Stimulated activated CD4-positive, alpha-beta T cell treated with anti-CD3 and anti-CD28 coated beads, TNF-alpha, amount 100 ng/mL, for 1 hour (primary cell): ENCODE results near the gene ABCG8.

Experiments used
- DNase-seq, 3 donors: peaks; one replicate each; pipeline ENCODE4 v3.0.0-alpha.2; 2020; ENCODE audit warnings: low read depth in 3 of 3, low spot score in 1 of 3

The ABCG8 gene

DNA sequence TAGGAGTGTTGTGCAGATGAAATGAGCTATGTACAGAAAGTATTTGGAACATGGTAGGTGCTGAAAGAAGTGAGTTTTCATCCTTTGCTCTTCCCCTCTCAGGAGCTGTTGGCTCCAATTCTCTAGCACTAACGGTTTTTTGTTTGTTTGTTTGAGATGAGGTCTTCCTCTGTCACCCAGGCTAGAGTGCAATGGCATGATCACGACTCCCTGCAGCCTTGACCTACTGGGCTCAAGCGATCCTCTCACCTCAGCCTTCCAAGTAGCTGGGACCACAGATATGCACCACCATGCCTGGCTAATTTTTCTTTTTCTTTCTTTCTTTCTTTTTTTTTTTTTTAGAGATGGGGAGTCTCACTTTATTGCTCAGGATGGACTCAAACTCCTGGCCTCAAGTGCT, 12.9 kb upstream of the ABCG8 start:
- no peak for DNase-seq

DNA sequence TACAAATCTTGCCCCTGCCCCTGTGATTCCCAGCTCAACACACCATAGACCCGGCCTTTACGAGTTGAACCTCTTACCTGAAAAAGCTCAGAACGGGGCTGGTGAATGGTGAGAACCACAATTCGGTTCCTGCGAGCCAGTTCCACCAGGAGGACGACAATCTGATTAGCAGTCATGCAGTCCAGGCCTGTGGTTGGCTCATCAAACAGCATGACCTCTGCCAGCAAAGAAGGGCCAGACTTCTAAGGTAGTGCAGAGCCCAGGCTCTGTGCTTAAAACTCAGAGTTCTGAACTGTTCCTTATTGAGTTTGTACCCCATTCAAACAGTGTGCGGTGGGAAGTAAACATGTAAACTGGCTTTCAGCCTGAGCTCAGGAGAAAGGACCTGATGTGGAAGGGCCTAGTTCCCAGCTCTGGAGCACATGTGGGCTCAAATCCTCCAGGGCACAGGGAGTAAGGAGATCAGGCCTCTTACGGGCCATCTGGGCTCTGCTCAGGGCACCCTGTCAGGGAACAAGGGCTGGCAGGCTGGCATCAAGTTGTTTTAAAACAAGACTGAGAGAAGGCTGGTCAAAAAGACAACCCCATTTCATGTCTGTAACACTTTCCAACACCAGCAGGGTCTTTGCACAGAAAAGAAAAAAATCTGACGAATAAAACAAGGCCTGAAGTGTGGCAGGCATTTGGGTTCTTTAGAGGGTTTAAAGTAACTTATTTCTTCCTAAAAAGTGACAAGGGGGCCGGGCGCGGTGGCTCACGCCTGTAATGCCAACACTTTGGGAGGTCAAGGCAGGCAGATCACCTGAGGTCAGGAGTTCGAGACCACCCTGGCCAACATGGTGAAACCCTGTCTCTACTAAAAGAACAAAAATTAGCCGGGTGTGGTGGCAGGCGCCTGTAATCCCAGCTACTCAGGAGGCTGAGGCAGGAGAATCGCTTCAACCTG, 12.2 kb upstream of the ABCG8 start:
- no peak for DNase-seq

DNA sequence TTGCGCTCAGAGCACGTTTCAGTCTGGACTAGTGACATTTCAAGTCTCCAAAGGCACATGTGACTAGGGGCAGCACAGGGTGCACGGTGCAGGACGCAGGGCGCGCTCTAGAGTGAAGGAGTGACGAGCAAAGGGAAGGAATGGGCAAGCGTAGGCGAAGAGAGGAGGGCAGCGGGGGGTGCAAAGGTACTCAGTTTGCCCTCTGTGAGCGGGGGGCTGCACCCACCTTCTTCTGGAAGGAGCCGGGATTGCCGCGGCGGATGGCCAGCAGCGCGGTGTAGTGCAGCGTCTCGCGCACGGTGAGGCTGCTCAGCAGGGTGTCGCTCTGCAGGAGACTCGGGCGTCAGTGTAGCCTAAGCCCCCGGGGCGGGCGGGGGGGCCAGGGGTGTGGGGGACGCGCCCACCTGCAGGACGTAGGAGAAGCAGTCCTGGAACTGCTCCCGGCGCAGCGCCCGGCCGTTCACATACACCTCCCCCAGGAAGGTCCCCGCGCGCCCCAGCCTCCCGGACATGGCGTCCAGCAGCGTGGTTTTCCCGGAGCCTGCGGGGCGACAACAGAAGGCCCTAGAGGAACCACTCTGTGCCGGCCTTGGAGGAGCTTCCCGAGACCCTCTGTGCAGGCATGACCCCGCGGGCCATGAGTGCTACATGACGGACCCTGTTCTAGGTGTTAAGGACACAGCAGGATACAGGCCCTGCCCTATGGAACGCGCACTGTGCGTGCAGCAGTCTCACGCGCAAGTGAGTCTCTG, 7.1 kb upstream of the ABCG8 start:
- DNase-seq = no peak

DNA sequence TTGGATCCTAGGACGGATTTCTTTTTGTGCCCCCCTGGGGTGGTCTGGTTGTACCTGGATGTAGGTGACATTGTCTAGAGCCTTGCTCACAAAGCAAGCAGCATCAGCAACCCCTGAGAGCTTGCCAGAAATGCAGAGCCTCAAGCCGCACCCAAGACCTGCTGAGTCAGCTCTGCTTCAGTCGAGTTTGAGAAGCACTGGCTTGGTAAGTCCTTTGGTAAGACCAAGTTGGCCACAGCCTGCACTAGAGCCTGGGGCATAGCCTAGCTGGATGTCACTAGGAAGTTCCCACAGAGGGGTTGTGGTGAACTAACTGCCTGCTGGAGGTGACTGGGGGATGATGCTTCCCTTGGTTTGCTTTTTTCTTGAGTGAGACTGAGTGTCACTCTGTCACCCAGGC, 6.3 kb upstream of the ABCG8 start:
- DNase-seq = no peak

DNA sequence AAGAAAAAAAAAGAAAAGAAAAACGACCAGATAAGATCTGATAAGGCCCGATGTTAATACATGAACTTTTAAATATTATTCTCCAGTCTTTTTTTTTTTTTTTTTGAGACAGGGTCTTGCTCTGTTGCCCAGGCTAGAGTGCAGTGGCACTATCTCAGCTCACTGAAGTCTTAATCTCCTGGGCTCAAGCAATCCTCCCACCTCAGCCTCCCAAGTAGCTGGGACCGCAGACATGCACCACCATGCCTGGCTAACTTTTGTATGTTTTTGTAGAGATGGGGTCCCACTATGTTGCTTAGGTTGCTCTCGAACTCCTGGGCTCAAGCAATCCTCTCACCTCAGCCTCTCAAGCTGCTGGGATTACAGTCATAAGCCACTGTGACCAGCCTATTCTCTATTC, 1.7 kb upstream of the ABCG8 start:
- DNase-seq = no peak

DNA sequence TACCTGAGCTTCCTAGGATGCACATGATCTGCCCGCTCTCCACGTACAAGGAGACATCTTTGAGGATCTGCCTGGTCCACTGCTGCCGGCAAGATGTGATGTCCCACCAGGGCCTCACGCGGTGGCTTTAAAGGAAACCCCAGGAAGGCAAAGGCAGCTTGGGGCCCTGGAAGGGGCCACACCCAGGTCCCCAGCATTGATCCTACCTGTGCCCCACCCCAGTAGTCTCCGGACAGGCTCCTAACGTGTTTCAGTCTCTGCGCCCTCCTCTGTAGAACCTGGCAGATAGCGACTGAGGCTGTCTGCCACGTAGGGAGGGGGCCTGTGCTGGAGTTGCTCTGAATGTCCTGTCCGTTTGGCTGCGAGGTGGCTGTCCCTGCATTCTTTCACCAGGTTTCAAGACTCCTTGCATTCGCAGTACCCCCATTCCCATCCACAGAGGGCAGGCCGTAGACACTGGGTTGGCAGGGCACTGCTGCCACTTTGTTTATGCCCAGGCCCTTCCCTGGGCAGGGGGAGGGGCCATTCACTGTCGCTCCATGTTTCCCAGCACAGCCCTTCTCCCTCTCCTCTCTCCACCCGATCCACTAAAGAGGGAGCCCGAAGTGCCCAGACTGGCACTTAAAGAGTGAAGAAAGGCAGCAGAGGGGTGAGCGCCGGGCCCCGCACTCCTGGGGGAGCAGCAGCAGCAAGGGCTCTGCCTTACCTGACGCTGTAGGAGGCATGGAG, 776 bp upstream of the ABCG8 start:
- DNase-seq = no peak

DNA sequence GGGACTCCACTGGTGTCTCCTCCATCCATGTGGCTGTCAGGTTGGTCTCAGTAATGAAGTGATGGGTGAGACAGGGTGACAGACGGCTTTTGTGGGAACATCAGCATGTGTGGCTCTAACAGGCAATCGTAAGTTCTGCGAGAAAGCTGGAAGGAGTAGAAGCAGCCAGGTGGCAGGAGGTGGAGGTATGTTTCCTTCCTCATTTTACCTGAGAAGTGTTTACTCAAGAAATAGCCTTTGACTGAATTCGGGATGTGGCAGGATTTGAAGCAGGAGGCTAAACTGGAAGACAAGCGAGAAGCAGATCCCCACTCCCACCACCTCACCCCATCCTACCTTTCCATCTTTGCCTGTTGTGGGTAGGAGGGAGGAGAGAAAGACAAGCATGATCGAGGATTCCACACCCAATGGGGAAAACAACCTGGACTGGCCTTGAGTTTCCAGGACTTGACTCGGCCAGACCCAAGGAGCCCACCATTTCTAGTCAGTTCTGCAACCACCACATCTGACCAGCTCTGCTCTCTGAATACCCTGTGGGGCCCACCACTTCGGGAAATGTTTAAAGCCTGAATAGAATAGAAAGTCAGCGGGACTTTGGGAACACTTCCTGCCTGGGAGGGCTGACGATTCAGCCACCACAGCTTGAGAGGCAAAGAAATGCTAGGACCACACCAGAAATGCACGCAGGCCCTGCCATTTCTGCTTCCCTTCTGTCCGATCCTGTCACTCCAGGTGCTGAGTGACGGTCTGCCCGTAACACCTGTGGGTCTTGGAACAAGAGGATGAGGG, 1.2 kb downstream of the ABCG8 start:
- DNase-seq = no peak

DNA sequence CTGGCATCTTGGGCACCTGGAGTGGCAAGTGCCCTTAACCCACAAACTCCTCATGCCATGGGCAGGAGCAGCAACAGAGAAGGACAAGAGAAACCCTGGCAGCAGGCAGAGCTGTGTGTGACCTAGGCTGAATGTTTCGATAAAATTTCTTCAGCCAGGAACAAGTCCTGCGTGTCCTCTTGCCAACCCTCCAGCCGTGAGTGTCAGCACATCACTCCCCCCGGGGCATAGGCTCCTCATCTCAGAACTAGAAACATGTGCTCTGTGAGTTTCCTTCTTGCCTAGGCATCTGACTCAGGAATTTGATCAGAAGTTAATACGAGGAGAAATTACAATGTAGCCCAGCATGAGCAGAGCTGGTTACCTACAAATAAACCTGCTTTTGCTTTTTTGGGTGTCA, 2.2 kb downstream of the ABCG8 start:
- DNase-seq = no peak

DNA sequence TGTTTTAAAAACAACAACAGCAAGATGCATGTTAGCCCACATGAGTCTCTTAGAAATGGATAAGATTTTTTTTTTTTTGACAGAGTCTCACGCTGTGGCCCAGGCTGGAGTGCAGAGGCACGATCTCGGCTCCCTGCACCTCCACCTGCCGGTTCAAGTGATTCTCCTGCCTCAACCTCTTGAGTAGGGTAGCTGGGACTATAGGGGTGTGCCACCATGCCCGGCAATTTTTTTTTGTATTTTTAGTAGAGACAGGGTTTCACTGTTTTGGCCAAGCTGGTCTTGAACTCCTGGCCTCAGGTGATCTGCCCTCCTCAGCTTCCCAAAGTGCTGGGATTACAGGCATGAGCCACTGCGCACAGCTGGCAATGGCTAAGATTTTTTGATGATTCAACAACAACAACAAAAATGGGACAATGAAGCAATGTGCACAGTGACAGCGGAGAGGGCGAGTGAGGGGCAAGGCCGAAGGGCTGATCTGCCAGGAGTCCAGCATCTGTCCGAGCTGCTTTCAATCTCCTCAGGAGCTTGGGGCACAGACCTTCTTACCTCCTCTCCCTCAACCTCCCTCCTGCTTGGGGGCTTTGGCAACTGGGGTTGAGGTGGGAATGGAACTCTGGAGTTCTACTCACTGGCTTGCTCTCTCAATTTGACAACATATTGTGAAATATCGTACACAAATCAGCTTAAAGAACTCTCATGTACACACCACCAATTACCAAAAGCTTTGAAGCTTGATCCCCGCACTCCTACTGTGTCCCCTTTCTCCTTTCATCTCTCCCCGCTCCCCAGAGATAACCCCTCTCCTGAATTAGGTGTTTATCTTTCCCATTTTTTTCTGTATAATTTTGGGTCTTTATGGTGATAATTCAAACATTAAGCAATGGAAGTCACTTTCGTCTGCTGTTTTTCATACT, 3.4 kb downstream of the ABCG8 start:
- no peak for DNase-seq

DNA sequence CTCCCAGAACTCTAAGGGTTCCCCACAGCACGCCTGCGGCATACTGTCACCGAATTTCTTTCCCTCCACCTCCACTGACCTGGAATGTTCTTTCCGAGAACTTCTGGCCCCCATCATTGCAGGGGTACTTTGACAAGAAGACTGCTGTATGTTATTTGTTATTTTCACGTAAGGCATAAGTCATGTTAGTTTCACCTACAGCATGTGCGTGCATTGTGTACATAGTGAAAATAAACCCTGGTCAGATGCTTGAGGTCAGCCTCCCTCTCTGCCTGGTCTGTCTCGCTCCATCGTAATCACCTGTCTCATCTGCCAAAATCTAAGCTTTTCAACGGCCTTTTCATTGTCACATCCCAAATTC, 4.1 kb downstream of the ABCG8 start:
- no peak for DNase-seq

DNA sequence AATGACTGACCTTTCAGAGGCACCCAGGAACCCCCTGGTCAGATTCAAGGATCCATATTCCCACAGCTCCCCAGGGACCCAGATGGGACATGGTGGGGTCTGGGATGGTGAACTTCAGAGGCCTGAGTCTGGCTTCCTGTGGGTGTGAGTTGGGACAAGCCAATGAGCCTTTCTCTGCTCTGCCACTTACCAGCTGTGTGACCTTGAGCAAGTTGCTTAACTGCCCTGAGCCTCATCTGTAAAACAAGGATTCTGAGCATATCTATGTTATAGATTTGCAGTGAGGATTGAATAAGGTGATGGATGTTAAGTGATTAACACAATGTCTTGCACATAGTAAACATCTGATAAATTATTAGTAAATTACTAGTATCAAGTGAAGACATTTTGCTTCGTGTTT, 6.4 kb downstream of the ABCG8 start:
- no peak for DNase-seq

DNA sequence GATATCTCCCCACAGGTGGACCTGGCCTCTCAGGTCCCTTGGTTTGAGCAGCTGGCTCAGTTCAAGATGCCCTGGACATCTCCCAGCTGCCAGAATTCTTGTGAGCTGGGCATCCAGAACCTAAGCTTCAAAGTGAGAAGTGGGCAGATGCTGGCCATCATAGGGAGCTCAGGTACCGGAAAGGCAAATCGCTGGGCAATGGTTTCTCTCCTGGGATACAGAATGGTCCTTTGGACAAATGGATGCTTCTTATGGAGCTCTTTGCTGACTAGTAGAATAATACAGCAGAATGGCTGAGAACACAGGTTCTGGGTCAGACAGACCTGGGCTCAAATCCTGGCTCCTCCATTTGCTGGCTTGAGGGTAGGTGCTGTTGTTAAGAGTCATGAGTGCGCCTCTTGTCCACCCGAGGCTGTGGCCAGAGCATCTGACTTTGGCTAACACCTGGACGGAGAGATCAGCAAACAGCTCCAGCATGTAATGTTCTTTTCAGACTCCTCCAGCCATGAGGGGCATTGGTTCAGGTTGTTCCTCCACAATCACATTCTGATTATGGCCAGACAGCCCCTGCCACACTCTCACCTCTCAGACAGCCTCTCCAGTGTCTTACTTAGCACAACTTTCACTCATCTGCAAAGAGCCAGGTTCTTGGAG, 7.5 kb downstream of the ABCG8 start:
- DNase-seq = no peak

DNA sequence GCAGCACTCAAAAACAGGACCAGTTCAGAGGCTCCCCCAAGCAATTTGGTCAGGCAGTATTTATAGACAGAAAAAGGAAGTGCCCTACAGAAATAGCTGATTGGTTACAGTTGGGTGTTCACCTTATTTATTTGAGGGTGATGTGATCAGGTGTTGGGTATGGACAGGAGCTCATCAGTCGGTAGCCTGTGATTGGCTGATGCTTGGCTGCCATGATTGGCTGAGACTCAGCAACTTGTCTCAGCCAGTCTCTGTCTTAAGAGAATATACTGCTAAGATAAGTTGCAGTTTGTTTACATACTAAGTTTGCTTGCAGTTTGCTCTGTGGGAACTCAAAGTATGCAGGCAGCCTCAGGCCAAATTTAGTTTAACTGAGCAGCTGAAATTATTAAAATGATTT, 9.4 kb downstream of the ABCG8 start:
- no peak for DNase-seq

DNA sequence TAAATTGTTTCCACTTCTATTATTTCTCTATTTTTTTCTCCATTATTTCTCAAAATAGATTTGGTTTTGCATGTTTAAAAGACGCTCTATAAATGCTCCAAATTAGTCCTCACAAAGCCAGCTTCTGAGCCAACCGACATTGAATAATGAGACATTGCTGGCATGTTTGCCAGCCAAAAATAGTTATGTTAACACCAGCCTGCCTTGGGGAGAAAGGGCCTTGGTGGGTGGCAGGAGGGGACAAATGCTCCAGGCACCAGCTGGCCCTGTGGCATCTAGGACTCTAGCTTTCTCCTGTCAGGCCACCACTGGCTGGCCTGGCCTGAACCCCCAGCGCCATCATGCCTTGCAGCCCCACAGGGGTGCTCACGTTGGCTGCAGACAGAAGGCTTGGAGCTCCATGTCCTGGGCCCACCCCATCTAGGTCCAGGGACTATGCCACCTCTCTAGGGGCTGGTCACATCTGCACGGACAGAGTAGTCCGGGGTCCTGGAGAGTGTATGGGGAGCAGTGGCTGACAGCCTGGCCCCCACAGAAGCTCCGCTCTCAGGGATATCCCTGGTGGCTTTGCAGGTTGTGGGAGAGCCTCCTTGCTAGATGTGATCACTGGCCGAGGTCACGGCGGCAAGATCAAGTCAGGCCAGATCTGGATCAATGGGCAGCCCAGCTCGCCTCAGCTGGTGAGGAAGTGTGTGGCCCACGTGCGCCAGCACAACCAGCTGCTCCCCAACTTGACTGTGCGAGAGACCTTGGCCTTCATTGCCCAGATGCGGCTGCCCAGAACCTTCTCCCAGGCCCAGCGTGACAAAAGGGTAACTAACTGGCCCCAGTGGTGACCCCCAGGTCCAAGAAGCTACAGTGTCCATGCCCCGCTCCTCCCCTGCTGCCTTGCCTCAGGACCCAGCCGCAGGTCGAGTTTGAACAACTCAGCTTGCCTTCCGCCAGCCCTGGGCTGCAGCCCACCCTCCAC, 12.5 kb downstream of the ABCG8 start:
- no peak for DNase-seq

DNA sequence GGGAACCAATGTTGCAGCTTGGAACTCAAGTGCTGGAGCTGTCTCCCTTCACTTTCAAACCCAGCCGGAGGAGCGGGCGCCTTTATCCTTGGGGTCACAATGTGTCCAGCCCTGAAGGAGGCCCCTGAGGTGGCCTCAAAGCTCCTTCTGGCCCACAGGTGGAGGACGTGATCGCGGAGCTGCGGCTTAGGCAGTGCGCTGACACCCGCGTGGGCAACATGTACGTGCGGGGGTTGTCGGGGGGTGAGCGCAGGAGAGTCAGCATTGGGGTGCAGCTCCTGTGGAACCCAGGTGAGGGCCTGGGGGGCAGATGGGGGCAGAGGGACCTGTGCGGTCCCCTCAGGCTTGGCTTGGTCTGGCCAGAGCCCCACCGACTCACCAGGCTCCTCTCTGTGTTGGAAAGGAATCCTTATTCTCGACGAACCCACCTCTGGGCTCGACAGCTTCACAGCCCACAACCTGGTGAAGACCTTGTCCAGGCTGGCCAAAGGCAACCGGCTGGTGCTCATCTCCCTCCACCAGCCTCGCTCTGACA, 13.5 kb downstream of the ABCG8 start:
- no peak for DNase-seq

DNA sequence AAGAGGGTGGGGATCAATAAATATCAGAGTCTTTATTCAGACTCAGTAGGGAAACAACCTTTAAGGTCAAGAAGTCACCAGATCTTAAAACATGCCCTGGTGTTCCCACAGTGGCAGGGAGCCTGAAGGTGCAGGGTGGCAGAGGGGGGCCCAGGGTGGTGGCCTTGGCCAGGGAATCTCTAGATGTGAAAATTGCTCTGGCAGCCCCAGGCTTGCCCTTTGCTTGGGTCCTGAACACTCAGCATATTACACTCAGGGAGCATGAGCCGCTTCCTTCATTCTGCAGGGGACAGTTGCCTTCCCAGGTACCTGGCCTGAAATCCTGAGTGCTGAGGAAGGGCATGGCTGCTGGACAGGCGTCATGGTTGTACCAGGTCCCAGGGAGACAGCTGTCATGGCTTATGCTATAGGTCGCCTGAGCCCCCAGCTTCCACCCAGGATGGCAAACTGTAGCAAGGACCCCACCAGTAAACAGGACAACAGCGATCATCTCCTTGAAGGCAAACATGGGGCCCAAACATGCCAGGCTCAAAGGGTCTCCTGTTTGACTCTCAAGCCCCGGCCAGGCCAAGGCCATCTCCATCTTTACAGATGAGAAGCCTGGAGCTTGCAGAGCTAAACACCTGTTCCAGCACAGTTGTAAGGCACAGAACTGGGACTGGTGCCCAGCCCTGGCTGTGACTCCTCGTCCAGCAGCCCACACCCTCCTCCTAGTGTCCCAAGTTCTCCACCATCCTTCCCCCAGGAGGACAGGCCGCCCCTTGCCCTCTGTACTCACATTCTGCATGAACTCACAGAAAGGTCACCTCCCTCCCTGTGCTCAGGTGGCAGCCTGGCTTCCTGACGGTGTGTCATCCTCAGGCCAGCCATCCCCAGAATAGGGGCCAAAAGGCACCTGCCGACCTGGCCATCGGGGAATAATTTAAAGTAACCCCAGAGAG, 14.6 kb downstream of the ABCG8 start:
- DNase-seq = no peak

DNA sequence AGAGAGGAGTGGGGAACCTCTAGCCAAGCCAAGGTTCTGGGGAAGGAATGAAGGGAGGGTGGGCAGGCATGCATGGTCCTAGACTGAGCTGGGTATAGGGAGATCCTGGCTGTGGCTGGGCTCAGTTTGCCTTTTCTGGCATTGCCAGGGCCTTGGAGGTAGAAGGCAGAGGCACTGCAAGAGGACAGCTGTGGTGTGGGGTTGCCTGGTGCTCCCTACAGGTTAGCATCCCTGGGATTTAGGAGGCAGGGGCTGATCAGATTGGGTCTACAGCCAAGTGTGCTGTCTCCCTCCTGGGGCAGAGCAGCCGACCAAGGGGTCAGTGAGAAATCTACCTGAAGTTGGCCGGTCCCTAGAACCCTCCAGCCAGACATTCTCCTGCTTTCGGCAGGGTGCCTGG, 15.9 kb downstream of the ABCG8 start:
- DNase-seq = no peak
